MM.1S (cell line): ENCODE data around the gene POLD3.

ENCODE experiments used
- DNase-seq: peaks from one replicate; pipeline ENCODE4 v3.0.0-alpha.2; 2015
- H2AFZ ChIP-seq: fragments of 300-600 bp; sonication (generic); 2 replicates; pipeline ENCODE4 v1.6.0; 2016; ENCODE audit warnings: antibody characterized with exemption, low read length
- H3F3A ChIP-seq: fragments of 300-600 bp; sonication (generic); 2 replicates; pipeline ENCODE4 v1.6.1; 2016; ENCODE audit warnings: mild to moderate bottlenecking, antibody characterized with exemption, low read length, moderate library complexity, mixed read lengths; ENCODE audit not compliant: insufficient read depth
- H3K27ac ChIP-seq: fragments of 300-600 bp; sonication (generic); 2 replicates; pipeline ENCODE4 v1.5.1; 2016; ENCODE audit warnings: mild to moderate bottlenecking, low read length
- H3K27me3 ChIP-seq: fragments of 300-600 bp; sonication (generic); replicated peaks from 2 replicates; pipeline ENCODE4 v1.6.0; 2016; ENCODE audit warnings: low read length; ENCODE audit not compliant: insufficient read depth
- H3K36me3 ChIP-seq: fragments of 300-600 bp; sonication (generic); replicated peaks from 2 replicates; pipeline ENCODE4 v1.6.1; 2016; ENCODE audit warnings: mild to moderate bottlenecking, low read length, mixed read lengths; ENCODE audit not compliant: insufficient read depth
- H3K4me1 ChIP-seq: fragments of 300-600 bp; sonication (generic); 2 replicates; pipeline ENCODE4 v1.6.1; 2016; ENCODE audit warnings: low read length, mixed read lengths
- H3K4me2 ChIP-seq: fragments of 300-600 bp; sonication (generic); 2 replicates; pipeline ENCODE4 v1.6.0; 2016; ENCODE audit warnings: low read depth, low read length
- H3K4me3 ChIP-seq: fragments of 300-600 bp; sonication (generic); 2 replicates; pipeline ENCODE4 v1.5.1; 2016; ENCODE audit warnings: low read length, mixed read lengths
- H3K79me2 ChIP-seq: fragments of 300-600 bp; sonication (generic); 2 replicates; pipeline ENCODE4 v1.6.1; 2016; ENCODE audit warnings: mixed run types, low read length, mixed read lengths
- H3K9ac ChIP-seq: fragments of 300-600 bp; sonication (generic); 2 replicates; pipeline ENCODE4 v1.6.1; 2016; ENCODE audit warnings: low read length, mixed read lengths
- H3K9me2 ChIP-seq: fragments of 300-600 bp; sonication (generic); replicated peaks from 2 replicates; pipeline ENCODE4 v1.6.1; 2016; ENCODE audit warnings: mild to moderate bottlenecking, low read length, mixed read lengths; ENCODE audit not compliant: insufficient read depth
- H3K9me3 ChIP-seq: fragments of 300-600 bp; sonication (generic); replicated peaks from 2 replicates; pipeline ENCODE4 v1.6.1; 2016; ENCODE audit warnings: mild to moderate bottlenecking, low read length, mixed read lengths; ENCODE audit not compliant: insufficient read depth
- H4K20me1 ChIP-seq: fragments of 300-600 bp; sonication (generic); 2 replicates; pipeline ENCODE4 v1.6.1; 2016; ENCODE audit warnings: mild to moderate bottlenecking, low read length, moderate library complexity, mixed read lengths; ENCODE audit not compliant: insufficient read depth
- CTCF ChIP-seq: fragments of 300-600 bp; sonication (generic); IDR thresholded peaks from 2 replicates; pipeline ENCODE4 v1.5.1; 2016; ENCODE audit warnings: antibody characterized with exemption, low read length, mixed read lengths
- EZH2 ChIP-seq: fragments of 300-600 bp; sonication (generic); optimal IDR thresholded peaks from 2 replicates; pipeline ENCODE3; 2017; ENCODE audit warnings: low read depth, mild to moderate bottlenecking, antibody characterized with exemption, low read length, mixed read lengths
- EZH2phosphoT487 ChIP-seq: fragments of 300-600 bp; sonication (generic); IDR thresholded peaks from 2 replicates; pipeline ENCODE4 v1.6.1; 2018; ENCODE audit warnings: antibody characterized with exemption, low read length

POLD3 gene

GRCh38 chr11:74683279-74683871, 91.0 kb downstream of the POLD3 start:
- H3K4me1 ChIP-seq = no peaks in the 10 kb centered on the region

GRCh38 chr11:74683941-74684481, 91.6 kb downstream of the POLD3 start:
- Histone ChIP-seq H3K4me2 (peak overlapping the region; percentile 15; the same call in 1 of the 2 replicates), H3K9me3 (no peaks in the 10 kb centered on the region), H3K9me2 (no peaks in the 10 kb centered on the region), H3K27ac (no peak overlapping the region), H3K79me2 (no peaks in the 10 kb centered on the region), H2AFZ (peak overlapping the region; percentile 23; the same call in 1 of the 2 replicates), H3K4me3 (no peak overlapping the region), H3K9ac (no peak overlapping the region), H3K36me3 (no peaks in the 10 kb centered on the region), H3F3A (no peaks in the 10 kb centered on the region), H3K4me1 (no peaks in the 10 kb centered on the region), H3K27me3 (no peaks in the 10 kb centered on the region), H4K20me1 (no peaks in the 10 kb centered on the region)
- no peak for DNase-seq
- TF ChIP-seq EZH2phosphoT487 (no peak), CTCF (no peak), EZH2 (no peak)

More at GRCh38 chr11:74683279-74683871, 91.0 kb downstream of the POLD3 start:
- no peak overlapping the region for H3K4me3 ChIP-seq
- H3K4me2 ChIP-seq = peak overlapping the region; percentile 15; the same call in 1 of the 2 replicates
- no peaks in the 10 kb centered on the region for H3K9me3 ChIP-seq
- peak overlapping the region; percentile 23; the same call in 1 of the 2 replicates for H2AFZ ChIP-seq
- no peaks in the 10 kb centered on the region for H3K36me3 ChIP-seq
- no peaks in the 10 kb centered on the region for H3K27me3 ChIP-seq
- H3K79me2 ChIP-seq = no peaks in the 10 kb centered on the region
- H3K9ac ChIP-seq = no peak overlapping the region
- no peaks in the 10 kb centered on the region for H3K9me2 ChIP-seq
- TF ChIP-seq EZH2 (no peak), CTCF (peak; percentile 15; the same call in 1 of the 2 replicates), EZH2phosphoT487 (no peak)
- H4K20me1 ChIP-seq = no peaks in the 10 kb centered on the region
- no peak for DNase-seq
- H3K27ac ChIP-seq = no peak overlapping the region
- no peaks in the 10 kb centered on the region for H3F3A ChIP-seq

- TF ChIP-seq EZH2phosphoT487 (no peak), EZH2 (no peak), CTCF (no peak)
- Histone ChIP-seq H3K36me3 (no peaks in the 10 kb centered on the region), H3K27ac (no peak overlapping the region), H3K9me3 (no peaks in the 10 kb centered on the region), H3K9ac (no peak overlapping the region), H3K4me3 (no peak overlapping the region), H3F3A (no peaks in the 10 kb centered on the region), H4K20me1 (no peaks in the 10 kb centered on the region), H3K4me2 (no peak overlapping the region), H3K79me2 (no peaks in the 10 kb centered on the region), H3K27me3 (no peaks in the 10 kb centered on the region), H3K4me1 (no peaks in the 10 kb centered on the region), H3K9me2 (no peaks in the 10 kb centered on the region), H2AFZ (no peak overlapping the region)
- DNase-seq = no peak
These were observed 92.3 kb downstream of the POLD3 start for GRCh38 chr11:74684661-74685060.
